Liver (tissue), 9 donors: Measurements from ENCODE around the gene TMEM97. TPM values are rescaled to one million over a fixed set of nuclear protein-coding genes. Genes with fewer than 3 reads are reported as not detected.
A peak's percentile ranks its signal among the peaks of the same experiment; 100 is the strongest.

Experiments
- DNase-seq: peaks from one replicate; pipeline ENCODE4 v3.0.0-alpha.2; 2017; ENCODE audit warnings: low spot score
- H3K27ac ChIP-seq, 2 donors: one replicate each; pipeline ENCODE4 v1.7.0; 2013; ENCODE audit warnings: inconsistent platforms in 2 of 2, low read length in 2 of 2, control low read depth in 1 of 2, low read depth in 1 of 2, mild to moderate bottlenecking in 1 of 2
- H3K27me3 ChIP-seq, 4 donors: one replicate each; pipeline versions ENCODE4 v1.6.1 to v1.7.0; 2013; ENCODE audit warnings: low read length in 3 of 4, inconsistent platforms in 1 of 4, mild to moderate bottlenecking in 1 of 4, moderate library complexity in 1 of 4; ENCODE audit not compliant: control insufficient read depth in 4 of 4, insufficient read depth in 4 of 4
- H3K36me3 ChIP-seq, 4 donors: one replicate each; pipeline versions ENCODE4 v1.6.1 to v1.7.0; 2013; ENCODE audit warnings: low read length in 3 of 4, mild to moderate bottlenecking in 3 of 4, low read depth in 1 of 4, moderate library complexity in 1 of 4; ENCODE audit not compliant: control insufficient read depth in 4 of 4, insufficient read depth in 3 of 4
- H3K4me1 ChIP-seq, 4 donors: one replicate each; pipeline versions ENCODE4 v1.6.1 to v1.7.0; 2013; ENCODE audit warnings: low read length in 3 of 4, mild to moderate bottlenecking in 3 of 4, moderate library complexity in 1 of 4; ENCODE audit not compliant: control insufficient read depth in 4 of 4, insufficient read depth in 4 of 4
- H3K4me3 ChIP-seq, 3 donors: one replicate each; pipeline versions ENCODE4 v1.6.1 to v1.7.0; 2013; ENCODE audit warnings: low read length in 3 of 3, control low read depth in 1 of 3, low read depth in 1 of 3, mild to moderate bottlenecking in 1 of 3
- H3K9ac ChIP-seq, 2 donors: one replicate each; pipeline ENCODE4 v1.7.0; 2013; ENCODE audit warnings: low read length in 2 of 2, mild to moderate bottlenecking in 2 of 2, moderate library complexity in 2 of 2, control low read depth in 1 of 2, low read depth in 1 of 2
- H3K9me3 ChIP-seq, 4 donors: one replicate each; pipeline versions ENCODE4 v1.6.1 to v1.7.0; 2013; ENCODE audit warnings: low read length in 3 of 4; ENCODE audit not compliant: control insufficient read depth in 4 of 4
- EGR1 ChIP-seq, 2 donors: IDR thresholded peaks; 2 replicates each; pipeline ENCODE4 v1.6.1; 2016 to 2018; ENCODE audit warnings: antibody characterized with exemption in 2 of 2, low read depth in 2 of 2
- FOXA1 ChIP-seq: IDR thresholded peaks from 2 replicates; pipeline ENCODE4 v1.6.1; 2016; ENCODE audit warnings: antibody characterized with exemption
- FOXA2 ChIP-seq: IDR thresholded peaks from 2 replicates; pipeline ENCODE4 v1.6.1; 2016; ENCODE audit warnings: antibody characterized with exemption
- GABPA ChIP-seq, 2 donors: IDR thresholded peaks in 1 of 2; conservative IDR thresholded peaks in 1 of 2; 2 replicates each; pipeline ENCODE4 v1.6.1; 2016; ENCODE audit warnings: antibody characterized with exemption in 2 of 2, mild to moderate bottlenecking in 1 of 2, moderate library complexity in 1 of 2
- HNF4A ChIP-seq, 2 donors: conservative IDR thresholded peaks; 2 replicates each; pipeline ENCODE4 v1.6.1; 2016; ENCODE audit warnings: antibody characterized with exemption in 2 of 2, mild to moderate bottlenecking in 2 of 2
- HNF4G ChIP-seq: IDR thresholded peaks from 2 replicates; pipeline ENCODE4 v1.6.1; 2016; ENCODE audit warnings: antibody characterized with exemption
- JUND ChIP-seq, 2 donors: IDR thresholded peaks; 2 replicates each; pipeline ENCODE4 v1.6.1; 2016; ENCODE audit warnings: antibody characterized with exemption in 2 of 2
- NR2F2 ChIP-seq: IDR thresholded peaks from 2 replicates; pipeline ENCODE4 v1.6.1; 2016; ENCODE audit warnings: antibody characterized with exemption
- RAD21 ChIP-seq, 2 donors: IDR thresholded peaks; 2 replicates each; pipeline ENCODE4 v1.6.1; 2016; ENCODE audit warnings: antibody characterized with exemption in 2 of 2, mild to moderate bottlenecking in 2 of 2
- RXRA ChIP-seq, 2 donors: IDR thresholded peaks; 2 replicates each; pipeline ENCODE4 v1.6.1; 2017 to 2018; ENCODE audit warnings: antibody characterized with exemption in 2 of 2, mild to moderate bottlenecking in 1 of 2
- SP1 ChIP-seq: IDR thresholded peaks from 2 replicates; pipeline ENCODE4 v1.6.1; 2018; ENCODE audit warnings: antibody characterized with exemption, mild to moderate bottlenecking
- TAF1 ChIP-seq: conservative IDR thresholded peaks from 2 replicates; pipeline ENCODE4 v1.6.1; 2016; ENCODE audit warnings: antibody characterized with exemption, mild to moderate bottlenecking
- YY1 ChIP-seq: IDR thresholded peaks from 2 replicates; pipeline ENCODE4 v1.6.1; 2016; ENCODE audit warnings: antibody characterized with exemption, mild to moderate bottlenecking
- WGBS: extraction: QIAGEN DNeasy Blood & Tissue Kit; methylation state at CpG from one replicate; pipeline ENCODE4 v1.1.7; 2013; 5-methylcytosine and 5-hydroxymethylcytosine counted together
- polyA plus RNA-seq, 2 donors: library from polyadenylated mRNA; stranded (reverse) in 1 of 2; unstranded in 1 of 2; fragments of 200-250 nt in 1 of 2; fragments of >200 nt in 1 of 2; fragmentation: Nextera tagmentation in 1 of 2; extraction: Ambion mirVana in 1 of 2; gene quantifications; one replicate each; pipeline versions ENCODE4 v1.2.1 to v1.2.3, GENCODE V29; 2013 to 2015
- total RNA-seq, 2 donors: library from RNA; depleted of rRNA; stranded (reverse); fragments of >200 nt; gene quantifications; one replicate each; pipeline ENCODE4 v1.2.3, GENCODE V29; 2014
- TF ChIP-seq, protein P1 (sequence below): IDR thresholded peaks from 2 replicates; pipeline ENCODE4 v1.6.1; 2016; ENCODE audit warnings: antibody characterized with exemption
- TF ChIP-seq, protein P2 (sequence below): fragments of 150-350 bp; IDR thresholded peaks from 2 replicates; pipeline ENCODE4 v1.5.1; 2017; ENCODE audit warnings: improper control_type of control experiment, low read depth, low read length; ENCODE audit not compliant: missing input control
- TF ChIP-seq, protein P3 (sequence below): IDR thresholded peaks from 2 replicates; pipeline ENCODE4 v1.6.1; 2016; ENCODE audit warnings: antibody characterized with exemption
- TF ChIP-seq, protein P4 (sequence below): IDR thresholded peaks from 2 replicates; pipeline ENCODE4 v1.6.1; 2016; ENCODE audit warnings: antibody characterized with exemption
- donor health status: healthy.
- donor health status: healthy.
- donor health status: healthy.
- donor health status: healthy.
- donor health status: healthy.

Gene TMEM97
- total and polyA plus RNA-seq, 4 donors, result 29.5 to 90.2 (median 63.5) TPM

DNA sequence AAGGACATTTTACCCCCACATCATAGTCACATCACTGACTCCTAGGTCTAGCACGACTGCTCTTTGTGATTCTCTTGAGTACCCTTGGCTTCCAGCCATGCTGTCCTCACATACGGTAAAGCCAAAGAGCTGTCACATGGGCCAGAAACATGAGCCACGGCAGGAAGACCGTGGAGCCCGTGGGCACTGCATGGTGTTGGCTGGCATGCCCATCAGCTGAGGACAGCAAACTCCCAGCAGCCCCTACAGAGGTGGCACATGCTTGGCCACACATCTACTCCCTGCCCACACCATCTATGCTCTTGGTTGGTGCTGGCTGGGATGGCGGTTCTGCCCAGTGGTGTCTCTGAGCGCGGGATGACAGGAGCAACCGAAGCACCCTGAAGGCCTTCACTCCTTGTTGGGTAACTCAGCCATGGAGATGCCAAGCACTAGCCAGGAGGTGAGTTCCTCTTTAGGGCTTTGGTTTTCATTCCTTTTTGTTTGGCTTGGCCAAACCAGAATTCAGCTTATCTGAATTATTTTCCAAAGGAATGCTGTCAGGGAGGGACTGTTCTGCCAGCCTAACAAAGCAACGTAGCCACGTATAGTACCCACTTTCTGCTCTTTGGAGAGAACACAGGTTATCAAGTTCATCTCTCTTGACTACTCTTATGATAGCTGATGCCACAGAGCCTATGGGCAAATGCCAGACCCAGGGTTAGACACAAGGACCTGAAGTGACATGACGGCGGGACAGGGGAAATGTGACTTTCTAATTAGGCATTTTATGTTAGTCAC lies 26.6 kb downstream of the TMEM97 start:
- Histone ChIP-seq H3K27me3 (no peaks in the 10 kb centered on the region), H3K9me3 (no peaks in the 10 kb centered on the region), H3K4me3 (peak overlapping the region in 2 of 3 donors; percentile 15 to 51), H3K27ac (peak overlapping the region; percentile 57 to 89), H3K9ac (peak overlapping the region in 1 of 2 donors; percentile 77), H3K36me3 (peaks cover 15 to 58% (median 46%) of the 10 kb centered on the region in 4 donors), H3K4me1 (peaks cover 23 to 69% (median 56%) of the 10 kb centered on the region in 4 donors)
- peak in 1 of 2 donors; percentile 31 for TF ChIP-seq JUND (IDR thresholded peaks at IDR 0.05)
- TF ChIP-seq SP1, result no peak
- TF ChIP-seq, protein P1, sequence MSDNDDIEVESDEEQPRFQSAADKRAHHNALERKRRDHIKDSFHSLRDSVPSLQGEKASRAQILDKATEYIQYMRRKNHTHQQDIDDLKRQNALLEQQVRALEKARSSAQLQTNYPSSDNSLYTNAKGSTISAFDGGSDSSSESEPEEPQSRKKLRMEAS, result peak; percentile 44
- TF ChIP-seq HNF4A (conservative IDR thresholded peaks at IDR 0.05), result peak in 1 of 2 donors; percentile 12
- peak; percentile 5 to 44 for TF ChIP-seq RXRA (IDR thresholded peaks at IDR 0.05)
- no peak for TF ChIP-seq TAF1
- no peak for DNase-seq
- 30% methylated on average over 13 of the region's 13 CpGs for WGBS

DNA sequence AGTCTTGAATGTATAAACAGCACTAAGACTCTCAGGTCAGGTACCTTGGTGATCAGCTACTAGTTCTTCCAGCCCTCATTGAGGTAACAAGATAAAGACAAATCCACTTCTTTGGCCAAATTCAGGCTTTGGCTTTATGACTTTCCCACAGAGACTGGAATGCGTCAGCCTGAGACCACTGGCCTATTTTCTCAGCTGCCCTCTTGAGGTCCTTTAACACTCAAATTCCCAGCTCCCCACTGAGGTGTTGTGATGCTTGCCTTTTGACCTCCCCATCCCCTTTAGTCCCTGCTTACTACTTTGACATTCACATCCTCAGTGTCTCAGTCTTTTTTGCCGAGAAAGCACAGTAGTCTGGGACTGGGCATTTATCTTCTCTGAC lies 27.2 kb downstream of the TMEM97 start:
- H3K9me3 ChIP-seq, result no peaks in the 10 kb centered on the region
- H3K4me1 ChIP-seq, result peaks cover 23 to 69% (median 56%) of the 10 kb centered on the region in 4 donors
- no peak for DNase-seq
- H3K27ac ChIP-seq, result peak overlapping the region; percentile 57 to 89
- 38% methylated on average over 2 of the region's 2 CpGs for WGBS
- H3K36me3 ChIP-seq, result peaks cover 15 to 60% (median 46%) of the 10 kb centered on the region in 4 donors
- H3K4me3 ChIP-seq, result peak overlapping the region in 2 of 3 donors; percentile 15 to 51
- TF ChIP-seq, protein P2, sequence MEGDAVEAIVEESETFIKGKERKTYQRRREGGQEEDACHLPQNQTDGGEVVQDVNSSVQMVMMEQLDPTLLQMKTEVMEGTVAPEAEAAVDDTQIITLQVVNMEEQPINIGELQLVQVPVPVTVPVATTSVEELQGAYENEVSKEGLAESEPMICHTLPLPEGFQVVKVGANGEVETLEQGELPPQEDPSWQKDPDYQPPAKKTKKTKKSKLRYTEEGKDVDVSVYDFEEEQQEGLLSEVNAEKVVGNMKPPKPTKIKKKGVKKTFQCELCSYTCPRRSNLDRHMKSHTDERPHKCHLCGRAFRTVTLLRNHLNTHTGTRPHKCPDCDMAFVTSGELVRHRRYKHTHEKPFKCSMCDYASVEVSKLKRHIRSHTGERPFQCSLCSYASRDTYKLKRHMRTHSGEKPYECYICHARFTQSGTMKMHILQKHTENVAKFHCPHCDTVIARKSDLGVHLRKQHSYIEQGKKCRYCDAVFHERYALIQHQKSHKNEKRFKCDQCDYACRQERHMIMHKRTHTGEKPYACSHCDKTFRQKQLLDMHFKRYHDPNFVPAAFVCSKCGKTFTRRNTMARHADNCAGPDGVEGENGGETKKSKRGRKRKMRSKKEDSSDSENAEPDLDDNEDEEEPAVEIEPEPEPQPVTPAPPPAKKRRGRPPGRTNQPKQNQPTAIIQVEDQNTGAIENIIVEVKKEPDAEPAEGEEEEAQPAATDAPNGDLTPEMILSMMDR, result no peak
- TF ChIP-seq, protein P3, sequence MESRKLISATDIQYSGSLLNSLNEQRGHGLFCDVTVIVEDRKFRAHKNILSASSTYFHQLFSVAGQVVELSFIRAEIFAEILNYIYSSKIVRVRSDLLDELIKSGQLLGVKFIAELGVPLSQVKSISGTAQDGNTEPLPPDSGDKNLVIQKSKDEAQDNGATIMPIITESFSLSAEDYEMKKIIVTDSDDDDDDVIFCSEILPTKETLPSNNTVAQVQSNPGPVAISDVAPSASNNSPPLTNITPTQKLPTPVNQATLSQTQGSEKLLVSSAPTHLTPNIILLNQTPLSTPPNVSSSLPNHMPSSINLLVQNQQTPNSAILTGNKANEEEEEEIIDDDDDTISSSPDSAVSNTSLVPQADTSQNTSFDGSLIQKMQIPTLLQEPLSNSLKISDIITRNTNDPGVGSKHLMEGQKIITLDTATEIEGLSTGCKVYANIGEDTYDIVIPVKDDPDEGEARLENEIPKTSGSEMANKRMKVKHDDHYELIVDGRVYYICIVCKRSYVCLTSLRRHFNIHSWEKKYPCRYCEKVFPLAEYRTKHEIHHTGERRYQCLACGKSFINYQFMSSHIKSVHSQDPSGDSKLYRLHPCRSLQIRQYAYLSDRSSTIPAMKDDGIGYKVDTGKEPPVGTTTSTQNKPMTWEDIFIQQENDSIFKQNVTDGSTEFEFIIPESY, result no peak
- no peak for TF ChIP-seq SP1
- TF ChIP-seq JUND (IDR thresholded peaks at IDR 0.05), result peak in 1 of 2 donors; percentile 10
- no peak for TF ChIP-seq RXRA (IDR thresholded peaks at IDR 0.05)
- peak overlapping the region in 1 of 2 donors; percentile 77 for H3K9ac ChIP-seq
- no peaks in the 10 kb centered on the region for H3K27me3 ChIP-seq

DNA sequence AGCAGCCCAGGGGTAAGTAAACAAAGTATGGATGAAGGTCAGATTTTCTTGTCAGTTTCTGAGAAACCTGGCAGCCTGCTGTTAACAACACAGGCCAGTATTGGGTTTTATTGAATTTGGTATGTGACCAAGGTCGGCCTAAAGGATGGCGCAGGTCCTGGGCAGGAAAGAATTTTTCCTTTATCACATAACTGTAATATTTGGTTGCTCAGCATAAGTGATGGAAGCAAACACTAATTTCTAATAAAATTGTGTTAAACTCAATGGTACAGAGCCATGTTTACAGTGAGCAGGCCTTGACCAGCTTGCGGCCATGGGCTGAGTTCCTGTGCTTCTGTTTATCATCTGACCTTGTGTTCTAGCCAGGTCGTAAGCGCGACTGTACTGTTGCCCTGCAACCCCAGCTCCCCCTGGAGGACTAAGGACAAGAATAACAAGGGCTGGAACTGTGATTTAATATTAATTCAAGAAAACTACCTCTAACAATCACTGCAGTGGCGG lies 27.8 kb downstream of the TMEM97 start:
- no peaks in the 10 kb centered on the region for H3K27me3 ChIP-seq
- peak overlapping the region; percentile 57 to 89 for H3K27ac ChIP-seq
- H3K36me3 ChIP-seq, result peaks cover 15 to 60% (median 46%) of the 10 kb centered on the region in 4 donors
- no peaks in the 10 kb centered on the region for H3K9me3 ChIP-seq
- peaks cover 23 to 69% (median 56%) of the 10 kb centered on the region in 4 donors for H3K4me1 ChIP-seq
- peak overlapping the region in 1 of 3 donors; percentile 51 for H3K4me3 ChIP-seq
- H3K9ac ChIP-seq, result peak overlapping the region; percentile 57 to 77
- DNase-seq, result no peak
- WGBS, result 19% methylated on average over 7 of the region's 7 CpGs
- peak; percentile 57 for TF ChIP-seq FOXA2
- TF ChIP-seq, protein P1, result peak; percentile 44
- TF ChIP-seq GABPA (IDR thresholded peaks at IDR 0.05 in 1 of 2, conservative IDR thresholded peaks at IDR 0.05 in 1 of 2), result peak in 1 of 2 donors; percentile 66
- peak; percentile 70 to 71 for TF ChIP-seq HNF4A (conservative IDR thresholded peaks at IDR 0.05)
- peak; percentile 54 to 77 for TF ChIP-seq RXRA (IDR thresholded peaks at IDR 0.05)
- peak; percentile 80 to 87 for TF ChIP-seq RAD21 (IDR thresholded peaks at IDR 0.05)
- peak; percentile 85 for TF ChIP-seq YY1
- TF ChIP-seq EGR1 (IDR thresholded peaks at IDR 0.05; ENCODE audit: low read depth in 2 of 2), result peak in 1 of 2 donors; percentile 11
- TF ChIP-seq SP1, result peak; percentile 79
- peak; percentile 69 for TF ChIP-seq FOXA1
- TF ChIP-seq, protein P4, sequence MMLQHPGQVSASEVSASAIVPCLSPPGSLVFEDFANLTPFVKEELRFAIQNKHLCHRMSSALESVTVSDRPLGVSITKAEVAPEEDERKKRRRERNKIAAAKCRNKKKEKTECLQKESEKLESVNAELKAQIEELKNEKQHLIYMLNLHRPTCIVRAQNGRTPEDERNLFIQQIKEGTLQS, result no peak
- TF ChIP-seq, protein P3, result peak; percentile 54
- TF ChIP-seq HNF4G, result peak; percentile 3
- peak; percentile 84 for TF ChIP-seq NR2F2
- TF ChIP-seq TAF1, result no peak
